Activated T-helper 2 cell treated with anti-CD3 and anti-CD28 coated beads, Interferon-gamma antibody, Interleukin-2, Interleukin-4, amounts not matched to agents 10 μg/mL and 5 μg/mL and 100 μg/mL, durations not matched to agents 14 hours and 24 hours and 36 hours (primary cell): ENCODE results near the gene EIF3C. TPM values are rescaled to one million over a fixed set of nuclear protein-coding genes. Genes with fewer than 3 reads are reported as not detected.

ENCODE experiments used
- total RNA-seq: library from RNA; stranded (reverse); gene quantifications from 2 replicates; pipeline ENCODE4 v1.2.3, GENCODE V29; 2022

The EIF3C gene
- total RNA-seq, 1 donor from 2014 or later, result 1,059 TPM

Other genes starting within 250 kb of the EIF3C start
- gene NPIPB7, start 239.1 kb upstream of the EIF3C start, total RNA-seq, result not detected in 2 replicates
- gene CLN3, start 219.4 kb upstream of the EIF3C start, total RNA-seq, result 26.5 and 30.1 TPM in 2 replicates
- 7.7 and 7.8 TPM in 2 replicates for gene APOBR, start 216.8 kb upstream of the EIF3C start, total RNA-seq
- gene IL27, start 204.6 kb upstream of the EIF3C start, total RNA-seq, result not detected in 2 replicates
- not detected in 2 replicates for gene NUPR1, start 172.5 kb upstream of the EIF3C start, total RNA-seq
- gene SGF29, start 157.5 kb upstream of the EIF3C start, total RNA-seq, result 33.0 and 38.0 TPM in 2 replicates
- 0.32 and 0.39 TPM in 2 replicates for gene SULT1A2, start 114.4 kb upstream of the EIF3C start, total RNA-seq
- gene SULT1A1, start 101.4 kb upstream of the EIF3C start, total RNA-seq, result 9.8 and 9.9 TPM in 2 replicates
- gene NPIPB8, start 73.4 kb upstream of the EIF3C start, total RNA-seq, result 1.5 and 2.1 TPM in 2 replicates
- gene NPIPB9, start 40.3 kb downstream of the EIF3C start, total RNA-seq, result 3.1 and 4.0 TPM in 2 replicates
- 304 and 307 TPM in 2 replicates for gene ATXN2L, start 111.5 kb downstream of the EIF3C start, total RNA-seq
- gene TUFM, start 134.9 kb downstream of the EIF3C start, total RNA-seq, result 202 and 217 TPM in 2 replicates
- gene SH2B1, start 152.4 kb downstream of the EIF3C start, total RNA-seq, result 46.0 and 57.5 TPM in 2 replicates
- gene ATP2A1, start 167.0 kb downstream of the EIF3C start, total RNA-seq, result 1.8 and 3.1 TPM in 2 replicates
- 20.6 and 24.2 TPM in 2 replicates for gene RABEP2, start 213.8 kb downstream of the EIF3C start, total RNA-seq
- 0.18 and 0.23 TPM in 2 replicates for gene CD19, start 220.5 kb downstream of the EIF3C start, total RNA-seq
- 98.3 and 106 TPM in 2 replicates for gene NFATC2IP, start 239.5 kb downstream of the EIF3C start, total RNA-seq